Measurements from ENCODE around the gene VPS16. TPM values are rescaled to one million over a fixed set of nuclear protein-coding genes. Genes with fewer than 3 reads are reported as not detected.
A peak's percentile ranks its signal among the peaks of the same experiment; 100 is the strongest.

VPS16 gene
- 10 to 100 TPM; 22.6 to 53.4 (median 38.2) TPM for total RNA-seq

- peak within 1 kb of the TSS; percentile 67 to 100 (median 94) for H3K4me3 ChIP-seq
- TF ChIP-seq POLR2A (IDR thresholded peaks at IDR 0.05) (peak in 2 of 4 donors; percentile 64 to 82), EP300 (IDR thresholded peaks at IDR 0.05) (no peak), CTCF (IDR thresholded peaks at IDR 0.05) (peak in 1 of 6 experiments; percentile 11), POLR2AphosphoS5 (IDR thresholded peaks at IDR 0.05) (peak; percentile 69 to 78)
- no peaks in the 10 kb centered on the region for H3K27me3 ChIP-seq
- peaks cover 0 to 13% (median 3%) of the 10 kb centered on the region in 4 donors for H3K36me3 ChIP-seq
- 0 to 2% methylated on average over 3 to 47 of the region's 98 CpGs for WGBS, 2 donors
- no peaks in the 10 kb centered on the region for H3K9me3 ChIP-seq
- ATAC-seq (ENCODE audit: low FRiP score in 2 of 2) (peak; percentile 95 to 99), DNase-seq (peak; percentile 90 to 99)
- peak within 1 kb of the TSS; percentile 88 to 95 (median 92) for H3K27ac ChIP-seq
- peaks cover 14 to 30% (median 19%) of the 10 kb centered on the region in 4 donors for H3K4me1 ChIP-seq
Measured at GRCh38 chr20:2840138-2840966, at the start of gene VPS16, which contains the start of gene PCED1A. Gene VPS16, plus strand, starts transcription at chr20:2840745. Its CDS starts 30 bp downstream, at chr20:2840775. Gene PCED1A, minus strand, starts transcription at chr20:2840655. Its CDS starts 743 bp downstream, at chr20:2839912.

- 84 to 85% methylated on average over 6 of the region's 6 CpGs for WGBS, 2 donors
- no peak for DNase-seq
- Histone ChIP-seq H3K27me3 (peaks cover 0 to under 1% (median 0%) of the 10 kb centered on the region in 4 donors), H3K4me3 (no peak overlapping the region), H3K27ac (no peak overlapping the region), H3K4me1 (no peaks in the 10 kb centered on the region), H3K9me3 (no peaks in the 10 kb centered on the region), H3K36me3 (no peaks in the 10 kb centered on the region)
- TF ChIP-seq CTCF (IDR thresholded peaks at IDR 0.05) (no peak), POLR2A (IDR thresholded peaks at IDR 0.05) (no peak), EP300 (IDR thresholded peaks at IDR 0.05) (no peak), POLR2AphosphoS5 (IDR thresholded peaks at IDR 0.05) (no peak)
- no peak for ATAC-seq (ENCODE audit: low FRiP score in 2 of 2)
Measured at GRCh38 chr20:2793471-2793870, 47.1 kb upstream of the VPS16 start.

GRCh38 chr20:2794202-2794748, 46.3 kb upstream of the VPS16 start:
- Histone ChIP-seq H3K4me3 (no peak overlapping the region), H3K36me3 (no peaks in the 10 kb centered on the region), H3K9me3 (no peaks in the 10 kb centered on the region), H3K27ac (no peak overlapping the region), H3K4me1 (no peaks in the 10 kb centered on the region), H3K27me3 (peaks cover 0 to 6% (median 1%) of the 10 kb centered on the region in 4 donors)
- no peak for TF ChIP-seq CTCF (IDR thresholded peaks at IDR 0.05)
- TF ChIP-seq POLR2AphosphoS5 (IDR thresholded peaks at IDR 0.05), result no peak
- no peak for TF ChIP-seq POLR2A (IDR thresholded peaks at IDR 0.05)
- no peak for TF ChIP-seq EP300 (IDR thresholded peaks at IDR 0.05)
- no peak for ATAC-seq (ENCODE audit: low FRiP score in 2 of 2)
- no peak for DNase-seq
- 88 to 92% methylated on average over 23 of the region's 23 CpGs for WGBS, 2 donors

- TF ChIP-seq POLR2A (IDR thresholded peaks at IDR 0.05) (no peak), EP300 (IDR thresholded peaks at IDR 0.05) (no peak), CTCF (IDR thresholded peaks at IDR 0.05) (no peak), POLR2AphosphoS5 (IDR thresholded peaks at IDR 0.05) (no peak)
- Histone ChIP-seq H3K4me3 (no peak overlapping the region), H3K27ac (no peak overlapping the region), H3K4me1 (peaks cover 1 to 6% (median 6%) of the 10 kb centered on the region in 4 donors), H3K9me3 (no peaks in the 10 kb centered on the region), H3K36me3 (no peaks in the 10 kb centered on the region), H3K27me3 (peaks cover 0 to 11% (median 4%) of the 10 kb centered on the region in 4 donors)
- DNase-seq, result no peak
- WGBS, 2 donors, result 78% methylated on average over 11 of the region's 11 CpGs; no CpG with 5 or more reads in 1 of the 2 donors
- ATAC-seq (ENCODE audit: low FRiP score in 2 of 2), result no peak
Measured at GRCh38 chr20:2794866-2795447, 45.6 kb upstream of the VPS16 start.
